Effector memory CD8-positive, alpha-beta T cell (primary cell): ENCODE data around the gene REEP6.

Experiments
- ATAC-seq: fragments of 150-1000 bp; cut with Tn5 transposase; replicated peaks from 2 replicates; pipeline ENCODE4 v1.10.0; 2021; ENCODE audit warnings: mild to moderate bottlenecking, moderate library complexity
- DNase-seq, 3 experiments: peaks; one replicate each; pipeline ENCODE4 v3.0.0; 2021
- H3K27ac Mint-ChIP-seq, 2 donors: one replicate each; pipeline ENCODE4 v1.8.0; 2022; ENCODE audit warnings: mild to moderate bottlenecking in 2 of 2, mixed read lengths in 2 of 2, moderate library complexity in 2 of 2
- H3K27me3 Mint-ChIP-seq, 2 donors: one replicate each; pipeline ENCODE4 v1.8.0; 2022; ENCODE audit warnings: mixed read lengths in 2 of 2
- H3K36me3 Mint-ChIP-seq: one replicate; pipeline ENCODE4 v1.8.0; 2022; ENCODE audit warnings: mild to moderate bottlenecking, moderate library complexity, mixed read lengths; ENCODE audit not compliant: insufficient read depth
- H3K4me1 Mint-ChIP-seq, 2 donors: one replicate each; pipeline ENCODE4 v1.8.0; 2022; ENCODE audit warnings: low read depth in 2 of 2, mixed read lengths in 2 of 2
- H3K4me3 Mint-ChIP-seq, 2 donors: one replicate each; pipeline ENCODE4 v1.8.0; 2022; ENCODE audit warnings: mild to moderate bottlenecking in 2 of 2, mixed read lengths in 2 of 2, moderate library complexity in 2 of 2
- H3K9me3 Mint-ChIP-seq, 2 donors: one replicate each; pipeline ENCODE4 v1.8.0; 2022; ENCODE audit warnings: mixed read lengths in 2 of 2

The REEP6 gene

GRCh38 chr19:1451916-1452801, 38.8 kb upstream of the REEP6 start:
- ATAC-seq (no peak), DNase-seq (no peak)
- H3K4me1 Mint-ChIP-seq: peaks cover 10 to 13% of the 10 kb centered on the region in 2 donors
- H3K27ac Mint-ChIP-seq: no peak overlapping the region
- peaks cover 24% of the 10 kb centered on the region for H3K36me3 Mint-ChIP-seq
- no peak overlapping the region for H3K4me3 Mint-ChIP-seq
- no peaks in the 10 kb centered on the region for H3K9me3 Mint-ChIP-seq
- peaks cover 55 to 86% of the 10 kb centered on the region in 2 donors for H3K27me3 Mint-ChIP-seq

GRCh38 chr19:1452802-1453524, 38.0 kb upstream of the REEP6 start:
- ATAC-seq: no peak
- no peak for DNase-seq
- H3K9me3 Mint-ChIP-seq: no peaks in the 10 kb centered on the region
- peaks cover 17% of the 10 kb centered on the region for H3K36me3 Mint-ChIP-seq
- H3K27ac Mint-ChIP-seq: no peak overlapping the region
- no peak overlapping the region for H3K4me3 Mint-ChIP-seq
- H3K4me1 Mint-ChIP-seq: peaks cover 10 to 13% of the 10 kb centered on the region in 2 donors
- peaks cover 47 to 78% of the 10 kb centered on the region in 2 donors for H3K27me3 Mint-ChIP-seq

- ATAC-seq (no peak), DNase-seq (no peak)
- Mint-ChIP-seq H3K36me3 (peaks cover 10% of the 10 kb centered on the region), H3K27ac (no peak overlapping the region), H3K4me1 (peaks cover 7 to 13% of the 10 kb centered on the region in 2 donors), H3K9me3 (no peaks in the 10 kb centered on the region), H3K4me3 (no peak overlapping the region), H3K27me3 (peaks cover 42 to 70% of the 10 kb centered on the region in 2 donors)
Measured at GRCh38 chr19:1453525-1454364, 37.2 kb upstream of the REEP6 start.

- H3K27ac Mint-ChIP-seq: no peak overlapping the region
- peaks cover 3% of the 10 kb centered on the region for H3K36me3 Mint-ChIP-seq
- peaks cover 35 to 70% of the 10 kb centered on the region in 2 donors for H3K27me3 Mint-ChIP-seq
- DNase-seq (no peak), ATAC-seq (peak; percentile 7)
- H3K4me3 Mint-ChIP-seq: peak overlapping the region; percentile 62 to 64
- H3K9me3 Mint-ChIP-seq: no peaks in the 10 kb centered on the region
- peaks cover 7 to 8% of the 10 kb centered on the region in 2 donors for H3K4me1 Mint-ChIP-seq
Measured at GRCh38 chr19:1455002-1455335, 36.0 kb upstream of the REEP6 start.

- H3K36me3 Mint-ChIP-seq: peaks cover 3% of the 10 kb centered on the region
- peaks cover 32 to 66% of the 10 kb centered on the region in 2 donors for H3K27me3 Mint-ChIP-seq
- no peak overlapping the region for H3K27ac Mint-ChIP-seq
- DNase-seq (peak in 2 of 3 experiments; percentile 39 to 43), ATAC-seq (peak; percentile 71)
- peaks cover 5 to 8% of the 10 kb centered on the region in 2 donors for H3K4me1 Mint-ChIP-seq
- H3K4me3 Mint-ChIP-seq: peak overlapping the region; percentile 62 to 64
- no peaks in the 10 kb centered on the region for H3K9me3 Mint-ChIP-seq
Measured at GRCh38 chr19:1455336-1456120, 35.5 kb upstream of the REEP6 start.

- H3K36me3 Mint-ChIP-seq: peaks cover 3% of the 10 kb centered on the region
- ATAC-seq (no peak), DNase-seq (no peak)
- no peak overlapping the region for H3K4me3 Mint-ChIP-seq
- H3K9me3 Mint-ChIP-seq: no peaks in the 10 kb centered on the region
- peaks cover 3 to 8% of the 10 kb centered on the region in 2 donors for H3K4me1 Mint-ChIP-seq
- no peak overlapping the region for H3K27ac Mint-ChIP-seq
- peaks cover 24 to 58% of the 10 kb centered on the region in 2 donors for H3K27me3 Mint-ChIP-seq
Measured at GRCh38 chr19:1456121-1456900, 34.7 kb upstream of the REEP6 start.

- Mint-ChIP-seq H3K4me3 (no peak overlapping the region), H3K36me3 (peaks cover 3% of the 10 kb centered on the region), H3K9me3 (no peaks in the 10 kb centered on the region), H3K4me1 (peaks cover 3 to 8% of the 10 kb centered on the region in 2 donors), H3K27ac (no peak overlapping the region), H3K27me3 (peaks cover 21 to 49% of the 10 kb centered on the region in 2 donors)
- DNase-seq: no peak
- ATAC-seq: no peak
Measured at GRCh38 chr19:1457031-1457739, 33.8 kb upstream of the REEP6 start.

- Mint-ChIP-seq H3K4me3 (no peak overlapping the region), H3K36me3 (peaks cover 3% of the 10 kb centered on the region), H3K9me3 (no peaks in the 10 kb centered on the region), H3K27ac (no peak overlapping the region), H3K27me3 (peaks cover 18 to 42% of the 10 kb centered on the region in 2 donors), H3K4me1 (peaks cover 3 to 8% of the 10 kb centered on the region in 2 donors)
- DNase-seq: no peak
- ATAC-seq: no peak
Measured at GRCh38 chr19:1457892-1458291, 33.1 kb upstream of the REEP6 start.

GRCh38 chr19:1459479-1459878, 31.5 kb upstream of the REEP6 start:
- no peak overlapping the region for H3K4me3 Mint-ChIP-seq
- peaks cover 3 to 4% of the 10 kb centered on the region in 2 donors for H3K4me1 Mint-ChIP-seq
- peaks cover 7 to 26% of the 10 kb centered on the region in 2 donors for H3K27me3 Mint-ChIP-seq
- H3K9me3 Mint-ChIP-seq: no peaks in the 10 kb centered on the region
- ATAC-seq (no peak), DNase-seq (no peak)
- peaks cover 3% of the 10 kb centered on the region for H3K36me3 Mint-ChIP-seq
- no peak overlapping the region for H3K27ac Mint-ChIP-seq

- no peak for DNase-seq
- Mint-ChIP-seq H3K27ac (no peak overlapping the region), H3K4me1 (peaks cover 3 to 4% of the 10 kb centered on the region in 2 donors), H3K27me3 (peaks cover 6 to 18% of the 10 kb centered on the region in 2 donors), H3K9me3 (no peaks in the 10 kb centered on the region), H3K4me3 (no peak overlapping the region), H3K36me3 (no peaks in the 10 kb centered on the region)
- no peak for ATAC-seq
Measured at GRCh38 chr19:1460033-1460995, 30.7 kb upstream of the REEP6 start.

GRCh38 chr19:1461862-1462261, 29.1 kb upstream of the REEP6 start:
- ATAC-seq: no peak
- peaks cover 0 to 9% of the 10 kb centered on the region in 2 donors for H3K27me3 Mint-ChIP-seq
- DNase-seq: no peak
- H3K27ac Mint-ChIP-seq: no peak overlapping the region
- H3K36me3 Mint-ChIP-seq: no peaks in the 10 kb centered on the region
- H3K4me1 Mint-ChIP-seq: peaks cover 0 to 2% of the 10 kb centered on the region in 2 donors
- H3K4me3 Mint-ChIP-seq: no peak overlapping the region
- no peaks in the 10 kb centered on the region for H3K9me3 Mint-ChIP-seq
